Pulmonary artery endothelial cell (primary cell): ENCODE results near the gene ZNF503. TPM values are rescaled to one million over a fixed set of nuclear protein-coding genes. Genes with fewer than 3 reads are reported as not detected.

Source experiments
- DNase-seq: peaks from one replicate; pipeline ENCODE4 v3.0.0-alpha.2; 2011; ENCODE audit warnings: low read depth, low spot score
- total RNA-seq: library from RNA; depleted of rRNA; stranded (reverse); fragments of >200 nt; gene quantifications from 2 replicates; pipeline ENCODE4 v1.2.3, GENCODE V29; 2014

ZNF503 gene
- total RNA-seq, 1 donor from 2014 or later = 1.3 TPM

GRCh38 chr10:75356484-75356883 is 45.1 kb downstream of the ZNF503 start:
- DNase-seq = no peak

DNA sequence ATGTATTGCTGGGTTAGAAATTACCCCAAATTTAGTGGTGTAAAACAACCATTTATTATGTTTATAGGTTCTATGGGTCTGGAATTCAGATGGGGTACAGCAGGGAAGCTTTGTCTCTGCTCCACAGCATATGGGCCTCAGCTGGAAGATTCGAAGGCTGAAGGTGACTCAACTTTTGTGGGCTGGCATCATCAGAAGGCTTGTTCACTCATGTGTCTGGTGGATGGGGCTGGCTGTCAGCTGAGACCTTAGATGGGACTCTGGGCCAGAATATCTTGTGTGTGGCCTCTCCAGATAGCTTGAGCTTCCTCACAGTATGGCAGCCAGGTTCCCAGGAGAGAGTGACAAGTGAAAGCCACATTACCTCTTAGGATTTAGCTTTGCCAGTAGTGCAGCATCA is 45.9 kb downstream of the ZNF503 start:
- no peak for DNase-seq

DNA sequence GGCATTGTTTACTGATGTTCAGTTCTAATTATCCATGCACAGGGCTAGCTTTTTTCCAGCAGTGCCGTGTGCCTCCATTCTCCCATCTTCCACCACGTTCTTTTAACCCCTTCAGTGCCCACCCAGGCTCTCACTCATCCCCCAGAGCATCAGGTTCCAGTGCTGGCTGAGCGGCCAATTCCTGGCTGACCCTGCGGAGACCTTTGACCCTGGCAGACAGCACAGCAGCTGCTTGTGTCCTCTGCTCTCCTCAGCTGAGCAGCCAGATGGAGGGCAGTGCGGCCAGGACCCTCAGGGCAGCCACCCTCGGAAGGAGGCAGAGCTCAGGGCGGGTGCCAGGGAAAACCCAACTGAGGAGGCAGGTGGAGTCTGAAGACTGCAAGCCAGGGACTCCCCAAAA is 48.4 kb downstream of the ZNF503 start:
- no peak for DNase-seq

DNA sequence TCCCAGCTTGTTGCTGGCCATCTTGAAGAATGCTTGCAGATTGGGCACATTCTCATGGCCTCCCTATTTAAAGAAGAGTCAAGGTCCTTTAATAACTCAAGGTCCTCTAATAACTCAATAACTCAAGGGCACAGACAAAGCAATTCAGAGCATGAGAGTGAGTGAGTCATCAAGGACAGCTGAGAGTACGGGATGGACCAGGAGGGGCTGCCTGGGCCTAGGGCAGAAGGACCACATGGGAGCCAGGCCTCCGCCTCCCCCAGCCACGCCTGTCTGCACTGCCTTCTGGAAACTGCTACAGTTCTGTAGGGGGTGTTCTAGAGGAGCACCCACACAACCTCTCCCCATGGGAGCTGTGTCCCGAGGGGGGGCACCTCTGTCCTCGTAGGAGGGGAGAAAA is 48.9 kb downstream of the ZNF503 start:
- DNase-seq = no peak

DNA sequence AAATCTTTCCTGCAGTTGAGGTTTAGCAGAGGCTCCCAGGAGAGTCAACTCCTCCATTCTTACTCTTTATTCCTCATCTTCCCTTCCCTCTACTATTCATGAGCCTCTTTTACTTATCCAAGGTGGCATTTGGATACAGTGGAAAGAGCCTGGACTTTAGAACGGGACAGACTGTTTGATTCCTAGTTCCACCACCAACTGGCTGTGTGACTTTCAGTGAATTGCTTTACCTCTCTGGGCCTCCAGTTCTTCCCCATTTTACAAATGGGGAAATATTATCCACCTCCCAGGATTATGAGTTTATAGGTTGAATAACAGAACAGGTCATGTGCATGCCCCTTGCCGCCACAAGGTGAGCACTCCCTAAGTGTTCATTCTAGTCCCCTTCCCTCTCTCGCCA is 49.9 kb downstream of the ZNF503 start:
- DNase-seq = no peak

GRCh38 chr10:75350791-75351190 is 50.8 kb downstream of the ZNF503 start:
- DNase-seq = no peak

Other genes starting within 250 kb of the ZNF503 start
- gene VDAC2, start 191.0 kb downstream of the ZNF503 start, total RNA-seq = 144 and 171 TPM in 2 replicates
- gene COMTD1, start 165.8 kb downstream of the ZNF503 start, total RNA-seq = 10.1 and 10.4 TPM in 2 replicates
- 7.2 and 14.6 TPM in 2 replicates for gene LRMDA, start 29.9 kb upstream of the ZNF503 start, total RNA-seq